GM23248 (cell line): Measurements from ENCODE around the gene TMEM30A.

Experiments
- EZH2 ChIP-seq: fragments of 200-600 bp; sonication (generic); IDR thresholded peaks from 2 replicates; pipeline ENCODE4 v1.6.1; 2018; ENCODE audit warnings: antibody characterized with exemption, mild to moderate bottlenecking; ENCODE audit not compliant: insufficient read depth, poor library complexity, severe bottlenecking
- EZH2phosphoT487 ChIP-seq: fragments of 200-600 bp; sonication (generic); IDR thresholded peaks from 2 replicates; pipeline ENCODE4 v1.6.1; 2018; ENCODE audit warnings: antibody characterized with exemption, moderate library complexity, mild to moderate bottlenecking, low read depth; ENCODE audit not compliant: insufficient read depth

- no peak for TF ChIP-seq EZH2
- TF ChIP-seq EZH2phosphoT487: no peak
Observed at GRCh38 chr6:75282706-75283105, 1.9 kb downstream of the TMEM30A start.
